ENCODE measurements around the gene AVPR2.

AVPR2 gene

GRCh38 chrX:153919281-153919680, 14.8 kb downstream of the AVPR2 start:
- no peak overlapping the region for H3K27ac ChIP-seq
- TF ChIP-seq ZFX (IDR thresholded peaks at IDR 0.05) (no peak), CTCF (conservative IDR thresholded peaks at IDR 0.05) (no peak)

GRCh38 chrX:153920546-153920945, 16.1 kb downstream of the AVPR2 start:
- no peak overlapping the region for H3K27ac ChIP-seq
- TF ChIP-seq ZFX (IDR thresholded peaks at IDR 0.05) (no peak), CTCF (conservative IDR thresholded peaks at IDR 0.05) (no peak)

GRCh38 chrX:153921070-153921469, 16.6 kb downstream of the AVPR2 start:
- no peak overlapping the region for H3K27ac ChIP-seq
- TF ChIP-seq CTCF (conservative IDR thresholded peaks at IDR 0.05) (no peak), ZFX (IDR thresholded peaks at IDR 0.05) (no peak)

- H3K27ac ChIP-seq: no peak overlapping the region
- TF ChIP-seq ZFX (IDR thresholded peaks at IDR 0.05) (no peak), CTCF (conservative IDR thresholded peaks at IDR 0.05) (no peak)
These were observed 17.3 kb downstream of the AVPR2 start for GRCh38 chrX:153921511-153922446.

- no peak overlapping the region for H3K27ac ChIP-seq
- TF ChIP-seq ZFX (IDR thresholded peaks at IDR 0.05) (no peak), CTCF (conservative IDR thresholded peaks at IDR 0.05) (peak; percentile 71)
These were observed 18.7 kb downstream of the AVPR2 start for GRCh38 chrX:153922932-153923857.

GRCh38 chrX:153924149-153924861, 19.8 kb downstream of the AVPR2 start:
- TF ChIP-seq CTCF (conservative IDR thresholded peaks at IDR 0.05) (peak; percentile 5), ZFX (IDR thresholded peaks at IDR 0.05) (no peak)
- no peak overlapping the region for H3K27ac ChIP-seq

Data from C4-2B (cell line).